ENCODE results near the gene NR3C2. TPM values are rescaled to one million over a fixed set of nuclear protein-coding genes. Genes with fewer than 3 reads are reported as not detected.

NR3C2 gene
- total RNA-seq, 2 experiments from 2014 or later, result 6.1 to 6.4 TPM

DNA sequence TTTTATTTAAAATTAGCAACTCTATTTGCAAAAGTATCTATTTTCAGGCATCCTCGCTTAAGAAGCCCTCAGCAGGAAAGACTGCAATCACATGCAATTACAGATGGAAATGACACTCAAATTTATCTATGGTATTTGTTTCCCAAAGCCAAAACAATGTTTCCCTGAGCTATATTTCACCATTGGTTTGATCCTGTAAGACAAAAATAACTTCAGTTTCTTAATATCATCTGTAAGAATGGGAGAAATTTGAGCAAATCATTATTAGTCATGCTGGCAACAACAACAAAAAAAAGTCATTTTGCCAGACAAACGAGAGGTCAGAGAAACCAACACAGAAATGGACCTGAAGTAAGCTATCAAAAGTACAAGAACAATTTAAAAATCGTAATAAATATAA is 204.1 kb downstream of the NR3C2 start:
- Mint-ChIP-seq H3K9me3 (no peaks in the 10 kb centered on the region), H3K4me3 (no peak overlapping the region), H3K27me3 (no peaks in the 10 kb centered on the region), H3K4me1 (ENCODE audit: low read depth) (peaks cover 16% of the 10 kb centered on the region), H3K27ac (no peak overlapping the region), H3K36me3 (ENCODE audit: low read depth) (peaks cover 6% of the 10 kb centered on the region)
- DNase-seq, result no peak
- ChIA-PET CTCF (interaction anchor here (1.0 kb wide), 1 partner anchor 12 kb away, joined by 3 read pairs; no protein-coding TSS in a partner anchor), POLR2A (no interaction called here)
- ATAC-seq, result no peak
- TF ChIP-seq, protein P1, sequence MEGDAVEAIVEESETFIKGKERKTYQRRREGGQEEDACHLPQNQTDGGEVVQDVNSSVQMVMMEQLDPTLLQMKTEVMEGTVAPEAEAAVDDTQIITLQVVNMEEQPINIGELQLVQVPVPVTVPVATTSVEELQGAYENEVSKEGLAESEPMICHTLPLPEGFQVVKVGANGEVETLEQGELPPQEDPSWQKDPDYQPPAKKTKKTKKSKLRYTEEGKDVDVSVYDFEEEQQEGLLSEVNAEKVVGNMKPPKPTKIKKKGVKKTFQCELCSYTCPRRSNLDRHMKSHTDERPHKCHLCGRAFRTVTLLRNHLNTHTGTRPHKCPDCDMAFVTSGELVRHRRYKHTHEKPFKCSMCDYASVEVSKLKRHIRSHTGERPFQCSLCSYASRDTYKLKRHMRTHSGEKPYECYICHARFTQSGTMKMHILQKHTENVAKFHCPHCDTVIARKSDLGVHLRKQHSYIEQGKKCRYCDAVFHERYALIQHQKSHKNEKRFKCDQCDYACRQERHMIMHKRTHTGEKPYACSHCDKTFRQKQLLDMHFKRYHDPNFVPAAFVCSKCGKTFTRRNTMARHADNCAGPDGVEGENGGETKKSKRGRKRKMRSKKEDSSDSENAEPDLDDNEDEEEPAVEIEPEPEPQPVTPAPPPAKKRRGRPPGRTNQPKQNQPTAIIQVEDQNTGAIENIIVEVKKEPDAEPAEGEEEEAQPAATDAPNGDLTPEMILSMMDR (IDR thresholded peaks at IDR 0.05), result no peak
- intact Hi-C loops (cut with micrococcal nuclease), result no loop called here

DNA sequence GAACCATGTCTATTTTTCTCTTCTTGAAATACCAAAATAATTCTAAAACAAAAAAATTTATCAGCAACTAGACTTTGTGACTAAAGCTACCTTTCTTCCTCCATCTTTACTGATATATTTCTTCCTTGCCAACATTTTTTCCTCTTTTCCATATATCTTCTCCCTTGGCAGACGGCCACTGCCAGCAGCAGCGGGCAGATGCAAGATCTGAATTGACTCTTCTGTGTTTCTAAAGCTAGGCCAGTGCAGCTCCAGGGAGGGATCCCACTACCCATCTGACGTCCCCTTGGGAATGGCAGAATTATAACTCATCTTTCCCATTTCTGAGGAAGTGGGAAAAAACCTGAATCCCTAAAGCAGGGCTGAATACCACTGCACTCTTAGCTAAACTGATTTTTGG is 206.4 kb downstream of the NR3C2 start:
- ChIA-PET POLR2A (no interaction called here), CTCF (interaction anchor here (0.8 to 1.9 kb wide), 2 partner anchors 8 to 179 kb away, joined by 3 to 6 read pairs; no protein-coding TSS in a partner anchor)
- Mint-ChIP-seq H3K27ac (no peak overlapping the region), H3K27me3 (no peaks in the 10 kb centered on the region), H3K9me3 (no peaks in the 10 kb centered on the region), H3K4me3 (no peak overlapping the region), H3K36me3 (ENCODE audit: low read depth) (peaks cover 4% of the 10 kb centered on the region), H3K4me1 (ENCODE audit: low read depth) (peaks cover 16% of the 10 kb centered on the region)
- ATAC-seq (no peak), DNase-seq (no peak)
- TF ChIP-seq, protein P1 (IDR thresholded peaks at IDR 0.05), result no peak
- intact Hi-C loops (cut with micrococcal nuclease), result no loop called here

DNA sequence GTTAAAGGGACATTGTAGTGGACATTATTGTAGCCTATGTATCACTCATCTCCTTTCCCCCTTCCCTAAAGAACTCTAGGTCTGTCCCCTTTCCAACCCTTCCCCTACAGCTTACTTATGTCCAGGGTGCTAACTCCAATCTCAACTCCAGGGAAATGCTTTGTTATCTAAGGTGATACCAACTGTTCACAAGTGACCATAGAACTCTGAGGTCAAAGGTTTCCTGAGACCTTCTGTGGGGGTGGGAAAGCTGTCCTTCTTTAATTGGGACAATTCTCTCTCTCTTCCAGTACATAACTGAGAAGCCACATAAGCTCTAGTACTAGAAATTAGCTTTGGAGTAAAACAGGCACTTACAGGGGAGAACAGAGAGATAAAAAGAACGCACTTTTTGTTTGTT is 212.4 kb downstream of the NR3C2 start:
- no peak for ATAC-seq
- CTCF ChIA-PET, result interaction anchor here (1.3 kb wide), 1 partner anchor 24 kb away, joined by 3 read pairs; no protein-coding TSS in a partner anchor
- intact Hi-C loops (cut with micrococcal nuclease), result no loop called here
- Mint-ChIP-seq H3K36me3 (ENCODE audit: low read depth) (peaks cover 4% of the 10 kb centered on the region), H3K4me3 (no peak overlapping the region), H3K9me3 (no peaks in the 10 kb centered on the region), H3K27me3 (no peaks in the 10 kb centered on the region), H3K4me1 (ENCODE audit: low read depth) (peaks cover 8% of the 10 kb centered on the region), H3K27ac (no peak overlapping the region)
- TF ChIP-seq, protein P1 (IDR thresholded peaks at IDR 0.05), result no peak
- POLR2A ChIA-PET, result no interaction called here
- DNase-seq, result no peak

GRCh38 chr4:148229028-148229427 is 213.2 kb downstream of the NR3C2 start:
- CTCF ChIA-PET, result no interaction called here

DNA sequence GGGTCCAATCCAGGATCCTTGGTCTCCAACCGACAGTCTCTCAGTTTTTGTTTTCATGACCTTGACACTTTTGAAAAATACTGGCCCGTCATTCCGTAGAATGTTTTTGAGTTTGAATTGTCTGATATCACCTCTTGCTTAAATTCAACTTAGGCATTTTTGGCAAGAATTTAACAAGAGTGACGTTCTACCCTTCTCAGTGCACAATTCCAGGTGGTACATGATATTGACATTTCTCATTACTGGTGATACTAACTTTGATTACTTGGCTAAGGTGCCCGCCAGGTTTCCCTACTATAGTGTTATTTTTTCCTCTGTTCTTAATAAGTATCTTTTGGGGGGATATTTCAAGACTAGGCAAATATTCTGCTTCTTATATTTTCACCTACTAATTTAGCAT is 215.1 kb downstream of the NR3C2 start:
- Mint-ChIP-seq H3K9me3 (no peaks in the 10 kb centered on the region), H3K27me3 (no peaks in the 10 kb centered on the region), H3K27ac (no peak overlapping the region), H3K4me1 (ENCODE audit: low read depth) (peaks cover 8% of the 10 kb centered on the region), H3K36me3 (ENCODE audit: low read depth) (no peaks in the 10 kb centered on the region), H3K4me3 (no peak overlapping the region)
- DNase-seq, result no peak
- ChIA-PET CTCF (no interaction called here), POLR2A (no interaction called here)
- ATAC-seq, result no peak
- TF ChIP-seq, protein P1 (IDR thresholded peaks at IDR 0.05), result no peak
- intact Hi-C loops (cut with micrococcal nuclease), result no loop called here

More at GRCh38 chr4:148229028-148229427, 213.2 kb downstream of the NR3C2 start:
- peaks cover 4% of the 10 kb centered on the region for H3K36me3 Mint-ChIP-seq (ENCODE audit: low read depth)
- DNase-seq, result no peak
- no peak overlapping the region for H3K27ac Mint-ChIP-seq
- H3K27me3 Mint-ChIP-seq, result no peaks in the 10 kb centered on the region
- no peaks in the 10 kb centered on the region for H3K9me3 Mint-ChIP-seq
- peaks cover 8% of the 10 kb centered on the region for H3K4me1 Mint-ChIP-seq (ENCODE audit: low read depth)
- no peak for ATAC-seq
- POLR2A ChIA-PET, result no interaction called here
- intact Hi-C loops (cut with micrococcal nuclease), result no loop called here
- H3K4me3 Mint-ChIP-seq, result no peak overlapping the region
- TF ChIP-seq, protein P1 (IDR thresholded peaks at IDR 0.05), result no peak
